CD14-positive monocyte (primary cell): ENCODE data around the gene DBNDD1. TPM values are rescaled to one million over a fixed set of nuclear protein-coding genes. Genes with fewer than 3 reads are reported as not detected.

Experiments
- DNase-seq, 3 donors: peaks; one replicate each; pipeline ENCODE4 v3.0.0-alpha.2; 2011 to 2022
- H2AFZ ChIP-seq: 2 replicates; pipeline ENCODE4 v1.6.0; 2012; ENCODE audit warnings: mild to moderate bottlenecking, low read depth, low read length, inconsistent platforms; ENCODE audit not compliant: insufficient read depth, poor library complexity, severe bottlenecking
- H3K27ac ChIP-seq, 2 donors: 1 replicate in 1 of 2; 2 replicates in 1 of 2; pipeline ENCODE4 v1.5.1; 2012 to 2013; ENCODE audit warnings: low read length in 2 of 2, control low read depth in 1 of 2, inconsistent platforms in 1 of 2, low read depth in 1 of 2, mild to moderate bottlenecking in 1 of 2
- H3K27me3 ChIP-seq, 2 donors: one replicate each; pipeline versions ENCODE4 v1.6.0 to v1.6.1; 2011 to 2013; ENCODE audit warnings: low read length in 2 of 2; ENCODE audit not compliant: control insufficient read depth in 2 of 2, insufficient read depth in 2 of 2
- H3K36me3 ChIP-seq, 2 donors: replicated peaks in 1 of 2; 1 replicate in 1 of 2; 2 replicates in 1 of 2; pipeline versions ENCODE4 v1.5.1 to v1.6.1; 2012 to 2013; ENCODE audit warnings: low read length in 2 of 2, control low read depth in 1 of 2, inconsistent platforms in 1 of 2, mild to moderate bottlenecking in 1 of 2; ENCODE audit not compliant: insufficient read depth in 2 of 2, control insufficient read depth in 1 of 2
- H3K4me1 ChIP-seq, 2 donors: 1 replicate in 1 of 2; 2 replicates in 1 of 2; pipeline versions ENCODE4 v1.5.1 to v1.6.1; 2012 to 2013; ENCODE audit warnings: low read length in 2 of 2, control low read depth in 1 of 2, inconsistent platforms in 1 of 2, mild to moderate bottlenecking in 1 of 2, moderate library complexity in 1 of 2; ENCODE audit not compliant: insufficient read depth in 2 of 2, control insufficient read depth in 1 of 2
- H3K4me2 ChIP-seq: replicated peaks from 2 replicates; pipeline ENCODE3; 2012; ENCODE audit warnings: low read length, moderate library complexity, mild to moderate bottlenecking; ENCODE audit not compliant: poor library complexity, severe bottlenecking; ENCODE audit errors: extremely low read depth
- H3K4me3 ChIP-seq, 3 experiments: fragments of 200-600 bp in 1 of 3; sonication (generic) in 1 of 3; replicated peaks in 1 of 3; 1 replicate in 2 of 3; 2 replicates in 1 of 3; pipeline ENCODE4 v1.5.1; 2011 to 2013; ENCODE audit warnings: low read length in 3 of 3, mild to moderate bottlenecking in 3 of 3, control low read depth in 2 of 3, low read depth in 2 of 3, inconsistent platforms in 1 of 3, moderate library complexity in 1 of 3
- H3K79me2 ChIP-seq: 2 replicates; pipeline ENCODE4 v1.6.0; 2012; ENCODE audit warnings: mild to moderate bottlenecking, control low read depth, inconsistent platforms, low read length, moderate library complexity; ENCODE audit not compliant: insufficient read depth
- H3K9ac ChIP-seq: 2 replicates; pipeline ENCODE4 v1.6.0; 2017; ENCODE audit warnings: low read length, mild to moderate bottlenecking; ENCODE audit not compliant: insufficient read depth, poor library complexity, severe bottlenecking
- H3K9me3 ChIP-seq, 2 donors: replicated peaks in 1 of 2; 1 replicate in 1 of 2; 2 replicates in 1 of 2; pipeline versions ENCODE4 v1.5.1 to v1.6.1; 2012 to 2013; ENCODE audit warnings: low read length in 2 of 2, control low read depth in 1 of 2; ENCODE audit not compliant: control insufficient read depth in 1 of 2, insufficient read depth in 1 of 2
- H4K20me1 ChIP-seq: 2 replicates; pipeline ENCODE4 v1.6.0; 2012; ENCODE audit warnings: mild to moderate bottlenecking, low read length, control low read depth, moderate library complexity; ENCODE audit not compliant: insufficient read depth
- H3K27ac Mint-ChIP-seq, 7 donors: one replicate each; pipeline ENCODE4 v1.8.0; 2020; ENCODE audit warnings: mild to moderate bottlenecking in 7 of 7, mixed read lengths in 7 of 7, moderate library complexity in 6 of 7, inconsistent platforms in 2 of 7
- H3K27me3 Mint-ChIP-seq, 3 donors: one replicate each; pipeline ENCODE4 v1.8.0; 2021 to 2022; ENCODE audit warnings: low read depth in 3 of 3, mild to moderate bottlenecking in 3 of 3, mixed read lengths in 3 of 3, moderate library complexity in 3 of 3, inconsistent platforms in 1 of 3
- H3K36me3 Mint-ChIP-seq, 2 donors: one replicate each; pipeline ENCODE4 v1.8.0; 2020; ENCODE audit warnings: mixed read lengths in 2 of 2, inconsistent platforms in 1 of 2, mild to moderate bottlenecking in 1 of 2
- H3K4me1 Mint-ChIP-seq: one replicate; pipeline ENCODE4 v1.8.0; 2020; ENCODE audit warnings: mild to moderate bottlenecking, mixed read lengths
- H3K4me3 Mint-ChIP-seq, 2 donors: one replicate each; pipeline ENCODE4 v1.8.0; 2020; ENCODE audit warnings: mild to moderate bottlenecking in 2 of 2, mixed read lengths in 2 of 2, moderate library complexity in 1 of 2
- H3K9me3 Mint-ChIP-seq, 7 donors: one replicate each; pipeline ENCODE4 v1.8.0; 2020 to 2022; ENCODE audit warnings: mixed read lengths in 7 of 7, mild to moderate bottlenecking in 6 of 7, moderate library complexity in 6 of 7, inconsistent platforms in 2 of 7
- WGBS: methylation state at CpG from one replicate; pipeline ENCODE4 v1.1.5; 2013; ENCODE audit warnings: missing lambda C conversion rate; ENCODE audit not compliant: insufficient coverage; 5-methylcytosine and 5-hydroxymethylcytosine counted together
- intact Hi-C, 2 donors: fragments of 100-400 bp; cut with micrococcal nuclease; formaldehyde crosslinking; loops; one replicate each; pipeline versions ENCODE4 v1.15.0 to v1.15.1; 2023
- polyA plus RNA-seq, 3 donors: library from polyadenylated mRNA; depleted of rRNA in 1 of 3; unstranded in 2 of 3; stranded (reverse) in 1 of 3; fragments of 300-500 nt in 2 of 3; fragments of >200 nt in 1 of 3; fragmentation: Illumina TruSeq in 2 of 3; gene quantifications; 1 replicate in 2 of 3; 2 replicates in 1 of 3; pipeline ENCODE4 v1.2.3, GENCODE V29; 2012 to 2021
- TF ChIP-seq, protein P1 (sequence below): fragments of 200-600 bp; IDR thresholded peaks from one replicate; pipeline ENCODE4 v1.8.0; 2022; ENCODE audit warnings: antibody characterized with exemption, mild to moderate bottlenecking

DBNDD1 gene
- polyA plus RNA-seq, 3 donors: 0.07 TPM; not detected in 2

DNA sequence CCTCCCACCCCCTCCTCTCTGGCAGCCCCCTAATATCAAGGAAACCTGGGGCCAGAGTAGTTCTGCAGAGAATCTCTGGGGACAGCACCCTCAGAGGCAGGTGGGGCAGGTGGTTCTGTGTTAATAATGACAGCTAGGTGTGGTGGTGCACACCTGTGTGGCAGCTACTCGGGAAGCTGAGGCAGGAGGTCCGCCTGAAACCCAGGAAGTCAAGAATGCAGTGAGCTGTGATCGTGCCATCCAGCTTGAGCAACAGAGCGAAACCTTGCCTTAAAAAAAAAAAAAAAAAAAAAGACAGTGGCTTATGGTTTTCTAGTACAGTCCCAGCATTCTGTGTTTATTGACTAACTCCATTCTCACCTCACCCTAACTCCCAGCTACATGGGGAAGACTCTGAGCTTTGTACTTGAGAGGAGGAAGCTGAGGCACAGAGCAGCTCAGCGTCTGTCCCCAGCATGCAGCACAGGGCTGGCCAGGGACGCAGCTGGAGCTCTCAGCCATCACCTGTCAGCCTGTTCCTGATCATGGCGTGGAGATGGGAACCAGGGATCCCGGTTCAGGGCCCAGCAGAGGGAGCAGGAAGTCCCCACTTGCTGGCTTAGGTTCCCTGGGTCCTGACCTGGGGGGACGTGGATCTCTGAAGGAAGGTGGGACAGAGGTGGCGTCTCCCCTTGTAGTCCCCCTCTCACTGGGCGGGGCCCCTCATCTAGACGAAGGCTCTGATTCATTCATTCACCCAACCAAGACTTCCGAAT lies 6.1 kb downstream of the DBNDD1 start:
- Histone ChIP-seq H3K27me3 (peaks cover 6 to 23% of the 10 kb centered on the region in 2 donors), H4K20me1 (no peaks in the 10 kb centered on the region)
- intact Hi-C loops: no loop called here

DNA sequence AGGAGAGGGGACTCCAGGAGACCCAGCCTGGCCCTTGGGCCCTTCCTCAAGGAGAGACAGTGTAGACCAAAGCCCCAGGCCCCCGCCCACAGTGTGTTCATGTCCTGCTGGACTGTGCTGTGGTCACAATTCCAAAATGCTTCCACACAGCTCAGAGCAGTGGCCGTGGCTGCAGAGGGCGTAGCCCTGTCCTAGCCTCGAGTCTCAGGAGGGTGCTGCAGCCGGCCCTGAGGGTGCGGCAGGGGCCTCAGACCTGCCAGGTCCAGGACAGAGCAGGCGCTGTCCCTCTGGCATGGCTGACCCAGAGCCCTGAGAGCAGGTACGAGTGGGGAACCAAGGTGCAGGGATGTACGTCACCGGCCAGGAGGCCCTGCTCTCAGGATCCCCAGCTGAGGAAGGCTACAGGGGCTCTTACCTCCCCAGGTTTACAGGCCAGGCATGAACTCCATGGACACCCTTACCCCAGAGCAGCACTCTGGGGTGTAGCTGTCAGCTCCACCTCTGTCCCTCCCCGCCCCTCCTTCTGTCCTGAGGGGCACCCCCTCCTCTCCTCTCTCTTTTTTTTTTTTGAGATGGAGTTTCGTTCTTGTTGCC lies 7.3 kb downstream of the DBNDD1 start:
- Histone ChIP-seq H2AFZ (no peak overlapping the region), H3K27ac (no peak overlapping the region), H3K36me3 (no peaks in the 10 kb centered on the region), H3K9ac (no peak overlapping the region), H4K20me1 (no peaks in the 10 kb centered on the region), H3K4me1 (peaks cover 4 to 7% of the 10 kb centered on the region in 2 donors), H3K4me2 (no peak overlapping the region), H3K4me3 (no peak overlapping the region), H3K27me3 (peaks cover 0 to 14% of the 10 kb centered on the region in 2 donors), H3K79me2 (no peaks in the 10 kb centered on the region), H3K9me3 (no peaks in the 10 kb centered on the region)
- intact Hi-C loops: no loop called here
- Mint-ChIP-seq H3K27me3 (peaks cover 33 to 51% (median 35%) of the 10 kb centered on the region in 3 donors), H3K9me3 (no peaks in the 10 kb centered on the region), H3K27ac (no peak overlapping the region), H3K36me3 (no peaks in the 10 kb centered on the region), H3K4me3 (no peak overlapping the region), H3K4me1 (peaks cover 8% of the 10 kb centered on the region)
- TF ChIP-seq, protein P1, sequence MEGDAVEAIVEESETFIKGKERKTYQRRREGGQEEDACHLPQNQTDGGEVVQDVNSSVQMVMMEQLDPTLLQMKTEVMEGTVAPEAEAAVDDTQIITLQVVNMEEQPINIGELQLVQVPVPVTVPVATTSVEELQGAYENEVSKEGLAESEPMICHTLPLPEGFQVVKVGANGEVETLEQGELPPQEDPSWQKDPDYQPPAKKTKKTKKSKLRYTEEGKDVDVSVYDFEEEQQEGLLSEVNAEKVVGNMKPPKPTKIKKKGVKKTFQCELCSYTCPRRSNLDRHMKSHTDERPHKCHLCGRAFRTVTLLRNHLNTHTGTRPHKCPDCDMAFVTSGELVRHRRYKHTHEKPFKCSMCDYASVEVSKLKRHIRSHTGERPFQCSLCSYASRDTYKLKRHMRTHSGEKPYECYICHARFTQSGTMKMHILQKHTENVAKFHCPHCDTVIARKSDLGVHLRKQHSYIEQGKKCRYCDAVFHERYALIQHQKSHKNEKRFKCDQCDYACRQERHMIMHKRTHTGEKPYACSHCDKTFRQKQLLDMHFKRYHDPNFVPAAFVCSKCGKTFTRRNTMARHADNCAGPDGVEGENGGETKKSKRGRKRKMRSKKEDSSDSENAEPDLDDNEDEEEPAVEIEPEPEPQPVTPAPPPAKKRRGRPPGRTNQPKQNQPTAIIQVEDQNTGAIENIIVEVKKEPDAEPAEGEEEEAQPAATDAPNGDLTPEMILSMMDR: no peak
- WGBS: 95% methylated on average over 10 of the region's 12 CpGs
- no peak for DNase-seq

More for the DNA sequence above, 6.1 kb downstream of the DBNDD1 start:
- Mint-ChIP-seq H3K27me3 (peaks cover 41 to 60% (median 46%) of the 10 kb centered on the region in 3 donors), H3K36me3 (no peaks in the 10 kb centered on the region), H3K27ac (no peak overlapping the region), H3K4me1 (peaks cover 8% of the 10 kb centered on the region), H3K4me3 (peak overlapping the region in 1 of 2 donors; percentile 19), H3K9me3 (no peaks in the 10 kb centered on the region)
- no peak overlapping the region for H3K4me2 ChIP-seq
- no peaks in the 10 kb centered on the region for H3K79me2 ChIP-seq
- no peak overlapping the region for H3K4me3 ChIP-seq
- no peaks in the 10 kb centered on the region for H3K36me3 ChIP-seq
- H3K27ac ChIP-seq: no peak overlapping the region
- 40% methylated on average over 2 of the region's 13 CpGs for WGBS
- peaks cover 0 to 6% of the 10 kb centered on the region in 2 donors for H3K9me3 ChIP-seq
- TF ChIP-seq, protein P1: no peak
- H3K9ac ChIP-seq: no peak overlapping the region
- DNase-seq: no peak
- no peak overlapping the region for H2AFZ ChIP-seq
- H3K4me1 ChIP-seq: peaks cover 4 to 7% of the 10 kb centered on the region in 2 donors
